HG03103 (cell line): ENCODE measurements around the gene RBBP4.
"Not testable (repeated sequence)": the region's sequence is repeated elsewhere in the genome, so short reads cannot be mapped to it uniquely, and the experiment has no call there.

Experiments used
- ATAC-seq: cut with Tn5 transposase; IDR thresholded peaks from one replicate; pipeline ENCODE4 v1.9.1; 2021; ENCODE audit warnings: low read depth; ENCODE audit not compliant: unreplicated experiment

RBBP4 gene

DNA sequence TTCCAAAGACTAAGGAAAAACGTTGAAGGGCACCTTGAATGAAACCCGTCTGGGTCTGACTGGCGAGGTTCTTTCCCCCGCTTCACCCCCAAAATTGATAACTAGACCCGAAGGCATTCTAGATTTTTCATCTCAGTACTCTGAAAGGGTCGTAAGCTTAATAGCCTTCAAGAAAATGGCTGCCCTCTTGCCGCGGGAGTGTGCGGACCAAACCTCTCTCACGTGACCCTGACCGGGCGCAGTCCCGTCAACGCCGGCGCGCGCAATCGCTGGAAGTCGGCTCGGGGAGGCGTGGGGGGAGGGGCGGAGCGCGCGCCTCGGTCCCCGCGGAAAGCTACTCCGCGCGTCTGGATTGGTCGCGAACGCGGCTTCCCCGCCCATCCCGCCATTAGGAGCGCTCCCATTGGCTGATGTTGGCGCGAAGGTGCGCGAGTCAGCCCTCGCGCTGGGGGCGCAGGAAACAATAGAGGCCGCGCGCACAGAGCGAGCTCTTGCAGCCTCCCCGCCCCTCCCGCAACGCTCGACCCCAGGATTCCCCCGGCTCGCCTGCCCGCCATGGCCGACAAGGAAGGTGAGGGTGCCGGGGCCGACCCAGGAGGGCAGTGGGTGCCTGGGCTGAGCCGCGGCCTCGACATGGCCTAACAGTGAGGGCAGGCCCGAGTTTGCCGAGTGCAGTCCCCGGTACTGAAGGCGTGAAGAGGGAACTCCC lies at the start of gene RBBP4:
Gene RBBP4 (plus strand): TSS at position 457 of the 709 bp plus-strand sequence. CDS start 99 bp downstream, at position 556.
- peak; percentile 78 for ATAC-seq

DNA sequence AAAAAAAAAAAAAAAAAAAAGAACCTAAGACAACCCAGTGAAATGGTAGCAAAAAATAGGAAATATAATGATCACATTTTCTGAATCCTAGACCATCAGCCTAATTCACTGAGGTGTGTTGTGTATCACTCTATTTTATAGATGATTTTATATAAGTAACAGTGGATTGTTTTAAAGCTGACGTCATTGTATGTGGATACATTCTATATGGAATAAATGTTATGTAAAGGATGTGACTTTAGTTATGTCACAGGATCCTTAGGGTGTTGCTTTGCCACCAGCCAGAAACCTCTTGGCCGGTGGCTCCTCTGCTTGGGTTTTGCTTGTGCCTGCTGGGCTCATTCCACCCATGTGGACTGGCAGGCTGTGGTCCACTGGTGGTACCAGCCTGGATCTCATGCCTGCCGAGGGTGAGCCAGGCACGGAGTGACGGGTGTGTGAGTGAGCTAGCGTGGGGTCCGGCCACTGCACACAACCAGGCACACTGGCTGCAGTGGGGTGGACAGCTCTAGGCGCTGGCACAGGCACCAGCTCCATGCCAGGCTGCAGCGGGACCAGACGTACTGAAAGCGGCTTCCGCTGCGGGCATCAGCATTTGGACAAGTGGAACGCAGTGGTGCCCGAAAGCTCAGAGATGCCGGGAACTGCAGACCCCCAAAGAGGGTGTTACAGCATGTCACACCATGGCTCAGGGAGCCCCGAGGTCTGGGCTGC lies 45.1 kb upstream of the RBBP4 start:
- ATAC-seq = no peak

DNA sequence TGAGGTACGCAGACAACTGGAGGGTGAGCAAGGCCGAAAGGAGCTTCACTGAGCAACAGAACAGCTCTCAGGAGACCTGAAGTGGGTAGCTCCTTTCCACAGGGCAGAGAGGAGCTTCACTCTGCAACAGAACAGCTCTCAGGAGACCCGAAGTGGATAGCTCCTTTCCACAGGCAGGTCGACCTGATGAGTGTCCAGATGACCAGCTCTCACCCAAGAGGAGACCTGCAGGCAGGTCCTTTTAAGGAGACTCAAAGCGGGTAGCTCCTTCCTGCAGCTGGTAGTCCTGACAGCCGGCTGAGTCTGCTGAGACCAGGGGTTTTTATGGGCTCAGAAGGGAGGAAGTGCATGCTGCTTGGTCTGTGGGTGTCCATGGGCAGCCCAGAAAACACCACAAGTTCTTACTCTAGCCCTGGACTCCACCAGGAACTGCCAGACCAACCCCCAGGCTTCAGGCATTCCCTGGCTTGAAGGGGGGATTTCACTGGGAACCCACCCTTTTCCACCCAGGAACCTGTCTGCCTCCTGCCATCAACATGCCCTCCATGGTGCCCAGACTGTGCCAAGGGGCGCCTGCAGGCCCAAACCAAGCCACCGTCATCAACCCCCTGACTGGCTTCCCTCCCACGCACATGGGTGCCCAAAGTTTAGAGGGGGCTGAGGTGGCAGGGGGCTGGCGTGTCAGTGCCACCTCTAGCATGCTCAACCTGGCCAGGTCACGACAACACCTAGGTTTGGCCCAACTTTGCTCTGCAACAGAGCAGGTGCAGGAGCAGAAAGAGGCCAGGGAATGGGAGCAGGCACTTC lies 44.2 kb upstream of the RBBP4 start:
- ATAC-seq = no peak

DNA sequence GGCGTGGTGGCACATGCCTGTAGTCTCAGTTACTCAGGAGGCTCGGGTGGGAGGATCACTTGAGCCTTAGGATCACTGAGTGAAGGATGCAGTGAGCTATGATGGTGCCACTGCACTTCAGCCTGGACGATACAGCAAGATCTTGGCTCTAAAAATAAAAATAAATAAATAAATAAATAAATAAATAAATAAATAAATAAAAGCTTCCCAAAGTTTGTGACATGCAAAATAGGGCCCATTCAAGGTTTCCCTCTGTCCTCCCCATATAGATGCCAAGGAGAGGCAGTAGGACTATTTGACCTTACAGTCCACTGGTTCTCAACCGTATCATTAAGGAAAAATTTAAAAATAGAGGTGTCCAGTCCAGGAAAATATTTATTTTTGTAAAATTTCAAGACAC lies 41.8 kb upstream of the RBBP4 start:
- no peak for ATAC-seq

DNA sequence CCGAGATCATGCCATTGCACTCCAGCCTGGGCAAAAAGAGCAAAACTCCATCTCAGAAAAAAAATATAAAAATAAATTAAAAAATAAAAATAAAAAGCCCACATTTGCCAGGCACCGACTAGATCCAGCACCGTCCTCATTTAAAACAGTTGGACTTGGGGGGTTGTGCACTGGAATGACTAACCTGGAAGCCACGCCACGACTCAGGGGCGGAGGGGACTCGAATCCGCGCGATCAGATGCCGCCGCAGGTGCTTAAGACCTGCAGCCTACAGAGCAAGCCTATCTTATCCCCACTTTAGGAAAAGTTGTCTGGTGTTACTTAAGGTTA lies 39.2 kb upstream of the RBBP4 start:
- no peak for ATAC-seq

DNA sequence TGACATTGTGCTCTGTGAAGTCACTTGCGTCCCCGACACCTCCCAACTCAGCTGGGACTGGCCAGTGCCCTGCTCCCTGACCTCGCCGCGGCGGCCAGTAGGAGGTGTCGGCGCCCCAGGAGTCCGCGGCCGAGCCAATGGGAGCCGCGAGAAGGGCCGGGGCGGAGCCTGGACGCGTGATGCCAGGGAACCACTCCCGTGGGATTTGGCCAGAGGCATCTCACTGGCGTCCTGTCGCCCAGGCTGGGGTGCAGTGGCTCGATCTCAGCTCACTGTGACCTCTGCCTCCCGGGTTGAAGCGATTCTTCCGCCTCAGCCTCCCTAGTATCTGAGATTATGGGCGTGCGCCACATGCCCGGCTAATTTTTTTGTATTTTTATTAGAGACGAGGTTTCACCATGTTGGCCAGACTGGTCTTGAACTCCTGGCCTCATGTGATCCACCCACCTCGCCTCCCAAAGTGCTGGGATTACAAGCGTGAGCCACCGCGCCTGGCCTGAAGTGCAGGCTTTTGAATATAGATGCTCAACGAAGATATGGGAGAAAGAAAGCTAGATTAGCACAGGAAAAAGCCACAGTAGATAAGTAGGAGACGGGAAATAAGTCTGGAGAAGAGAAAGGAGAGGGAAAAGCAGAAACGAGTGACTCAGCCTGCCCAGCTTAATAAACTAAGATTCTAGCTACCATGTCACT lies 38.7 kb upstream of the RBBP4 start:
- ATAC-seq = no peak

DNA sequence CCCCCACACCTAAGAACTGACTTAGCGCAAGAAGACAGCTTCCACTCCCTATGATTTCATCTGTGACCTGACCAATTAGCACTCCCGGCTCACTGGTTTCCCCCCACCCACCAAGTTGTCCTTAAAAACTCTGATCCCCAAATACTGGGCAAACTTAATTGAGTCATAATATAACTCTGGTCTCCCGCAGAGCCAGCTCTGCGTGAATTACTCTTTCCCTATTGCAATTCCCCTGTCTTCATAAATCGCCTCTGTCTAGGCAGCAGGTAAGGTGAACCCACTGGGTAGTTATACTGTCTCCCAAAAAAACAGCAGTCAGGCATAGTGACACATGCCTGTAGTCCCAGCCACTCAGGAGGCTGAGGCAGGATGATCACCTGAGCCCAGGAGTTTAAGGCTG lies 37.5 kb upstream of the RBBP4 start:
- no peak for ATAC-seq

DNA sequence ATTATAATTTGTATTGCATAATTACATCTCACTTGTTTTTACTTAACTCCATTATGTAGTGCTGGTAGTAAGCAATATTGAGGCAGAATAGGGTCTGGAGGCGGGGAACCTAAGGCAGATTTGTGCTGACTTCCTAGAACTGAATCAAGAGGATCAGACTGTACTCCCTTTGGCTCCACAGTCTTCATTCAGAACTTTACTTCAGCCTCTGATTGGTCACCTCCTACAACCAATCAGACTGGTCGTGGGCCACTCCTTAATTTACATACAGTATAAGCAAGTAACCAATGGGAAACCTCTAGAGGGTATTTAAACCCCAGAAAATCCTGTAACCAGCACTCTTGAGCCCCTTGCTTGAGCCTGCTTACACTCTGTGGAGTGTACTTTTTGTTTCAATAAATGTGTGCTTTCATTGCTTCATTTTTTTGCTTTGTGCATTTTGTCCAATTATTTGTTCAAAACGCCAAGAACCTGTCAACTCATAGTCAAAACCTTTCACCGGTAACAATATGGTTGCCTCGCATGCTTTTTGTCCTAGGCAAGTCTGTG lies 32.3 kb upstream of the RBBP4 start:
- no peak for ATAC-seq

DNA sequence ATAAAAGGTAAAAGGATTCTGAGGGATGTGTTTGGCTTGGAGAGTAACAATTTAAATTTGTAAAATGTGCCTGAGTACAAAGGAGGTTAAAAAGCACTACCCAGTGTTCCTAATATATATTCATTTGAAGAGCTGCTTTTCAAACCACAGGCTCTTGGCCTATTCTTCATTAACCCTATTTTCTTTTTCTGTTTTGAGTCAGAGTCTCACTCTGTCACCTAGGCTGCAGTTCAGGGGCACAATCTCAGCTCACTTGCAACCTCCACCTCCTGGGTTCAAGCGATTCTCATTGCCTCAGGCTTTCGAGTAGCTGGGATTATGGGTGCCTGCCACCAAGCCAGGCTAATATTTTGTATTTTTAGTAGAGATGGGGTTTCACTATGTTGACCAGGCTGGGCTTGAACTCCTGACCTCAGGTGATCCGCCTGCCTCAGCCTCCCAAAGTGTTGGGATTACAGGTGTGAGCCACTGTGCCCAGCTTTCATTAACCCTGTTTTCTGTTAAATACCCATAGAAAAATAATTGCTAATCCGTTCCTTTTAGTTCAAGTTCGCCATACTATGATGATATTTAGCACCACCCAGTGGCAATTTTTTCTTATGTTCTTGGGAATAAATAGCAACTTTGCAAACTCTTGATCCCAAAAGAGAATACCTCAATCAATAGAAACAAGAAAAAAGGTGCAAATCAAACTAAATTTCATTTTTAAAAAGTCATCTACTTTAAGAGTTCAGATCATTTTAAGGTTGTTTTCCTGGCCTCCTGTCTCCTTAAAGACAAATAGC lies 31.1 kb upstream of the RBBP4 start:
- ATAC-seq = no peak

DNA sequence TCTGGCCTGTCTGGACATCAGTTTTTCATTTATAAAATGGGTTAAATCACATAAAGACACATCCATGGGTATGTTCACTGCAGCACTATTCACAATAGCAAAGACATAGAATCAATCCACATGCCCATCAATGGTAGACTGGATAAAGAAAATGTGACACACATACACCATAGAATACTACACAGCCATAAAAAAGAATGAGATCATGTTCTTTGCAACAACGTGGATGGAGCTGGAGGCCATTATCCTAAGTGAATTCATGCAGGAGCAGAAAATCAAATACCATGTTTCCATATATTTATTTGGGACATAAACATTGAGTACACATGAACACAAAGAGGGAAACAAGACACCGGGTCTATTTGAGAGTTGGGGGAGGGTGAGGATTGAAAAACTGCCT lies 28.8 kb upstream of the RBBP4 start:
- ATAC-seq = no peak

DNA sequence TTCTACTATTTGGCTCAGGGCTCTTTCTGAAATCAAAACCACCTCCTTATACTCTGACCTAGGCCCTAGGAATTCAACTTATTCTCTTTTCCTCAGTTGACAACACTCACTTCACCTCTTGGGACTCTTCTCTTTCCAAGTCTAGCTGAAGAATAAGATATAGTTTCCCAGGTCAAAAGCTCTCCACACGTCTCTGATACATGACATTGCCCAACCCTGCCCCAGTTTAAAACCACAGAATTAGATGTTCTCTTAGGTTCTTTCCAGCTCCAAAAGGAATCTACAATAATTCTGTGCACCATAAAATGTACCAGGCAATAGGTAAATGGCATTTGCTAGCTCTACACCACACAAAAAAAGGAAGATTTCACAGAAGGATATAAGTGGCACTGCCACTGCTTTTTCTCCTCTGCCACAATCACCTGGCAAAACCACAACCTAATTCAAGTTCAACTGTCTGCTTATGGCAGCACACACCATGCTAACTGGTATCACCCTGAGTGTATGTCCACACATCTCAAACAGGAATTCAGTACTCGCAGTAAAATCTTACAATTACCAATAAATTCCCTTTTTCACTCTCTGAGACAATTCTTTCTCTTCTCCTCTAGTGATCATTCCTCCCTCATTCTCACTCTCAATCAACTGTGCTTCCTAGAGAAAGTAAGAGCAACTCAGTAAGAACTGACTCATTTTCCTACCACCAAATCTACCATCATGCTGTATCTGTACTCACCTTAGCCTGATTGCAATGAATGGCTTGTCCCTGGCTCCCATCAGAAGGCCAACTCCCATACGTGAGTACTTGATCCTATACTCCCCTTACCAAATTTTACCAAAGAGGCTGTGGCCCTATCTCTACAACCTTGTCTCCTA lies 28.0 kb upstream of the RBBP4 start:
- ATAC-seq = no peak

DNA sequence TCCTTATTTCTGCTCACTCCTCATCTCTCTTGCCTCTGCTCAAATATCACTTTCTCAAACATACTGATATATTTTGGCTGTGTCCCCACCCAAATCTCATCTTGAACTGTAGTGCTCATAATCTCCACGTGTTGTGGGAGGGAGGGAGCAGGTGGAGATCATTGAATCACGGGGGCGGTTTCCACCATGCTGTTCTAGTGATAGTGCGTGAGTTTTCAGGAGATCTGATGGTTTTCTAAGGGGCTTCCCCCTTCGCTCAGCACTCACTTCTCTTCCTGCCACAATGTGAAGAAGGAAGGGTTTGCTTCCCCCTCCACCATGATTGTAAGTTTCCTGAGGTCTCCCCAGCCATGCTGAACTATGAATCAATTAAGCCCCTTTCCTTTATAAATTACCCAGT lies 27.2 kb upstream of the RBBP4 start:
- ATAC-seq = no peak

DNA sequence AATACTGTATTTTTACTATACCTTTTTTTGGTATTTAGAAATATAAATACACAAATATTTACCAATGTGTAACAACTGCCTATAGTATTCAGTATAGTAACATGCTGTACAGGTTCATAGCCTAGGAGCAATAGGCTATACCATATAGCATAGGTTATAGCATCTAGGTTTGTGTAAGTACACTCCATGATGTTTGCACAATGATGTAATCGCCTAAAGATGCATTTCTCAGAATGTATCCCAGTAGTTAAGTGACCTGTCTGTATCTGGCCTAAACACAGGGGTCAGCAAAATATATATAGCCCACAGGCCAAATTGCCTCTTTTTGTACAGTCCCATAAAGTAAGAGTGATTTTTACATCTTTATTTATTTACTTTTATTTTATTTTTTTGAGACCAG lies 24.8 kb upstream of the RBBP4 start:
- ATAC-seq = no peak

DNA sequence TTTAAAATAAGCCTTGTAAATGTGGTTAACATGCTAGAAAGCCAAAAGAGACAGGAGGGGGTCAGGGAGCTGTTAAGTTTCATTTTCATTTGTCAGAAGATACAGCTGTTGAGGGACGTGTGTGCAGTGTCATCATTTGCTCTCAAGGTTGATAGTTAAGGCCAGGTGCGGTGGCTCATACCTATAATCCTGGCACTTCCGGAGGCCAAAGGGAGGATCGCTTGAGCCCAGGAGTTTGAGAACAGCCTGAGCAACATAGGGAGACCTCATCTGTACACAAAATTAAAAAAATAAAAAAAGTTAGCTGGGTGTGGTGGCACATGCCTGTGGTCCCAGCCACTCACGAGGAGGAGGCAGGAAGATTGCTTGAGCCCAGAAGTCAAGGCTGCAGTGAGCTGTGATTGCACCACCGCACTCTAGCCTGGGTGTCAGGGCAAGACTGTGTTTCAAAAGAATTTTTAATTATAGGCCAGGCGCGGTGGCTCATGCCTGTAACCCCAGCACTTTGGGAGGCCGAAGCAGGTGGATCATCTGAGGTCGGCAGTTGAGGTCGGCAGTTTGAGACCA lies 23.3 kb upstream of the RBBP4 start:
- ATAC-seq = no peak

DNA sequence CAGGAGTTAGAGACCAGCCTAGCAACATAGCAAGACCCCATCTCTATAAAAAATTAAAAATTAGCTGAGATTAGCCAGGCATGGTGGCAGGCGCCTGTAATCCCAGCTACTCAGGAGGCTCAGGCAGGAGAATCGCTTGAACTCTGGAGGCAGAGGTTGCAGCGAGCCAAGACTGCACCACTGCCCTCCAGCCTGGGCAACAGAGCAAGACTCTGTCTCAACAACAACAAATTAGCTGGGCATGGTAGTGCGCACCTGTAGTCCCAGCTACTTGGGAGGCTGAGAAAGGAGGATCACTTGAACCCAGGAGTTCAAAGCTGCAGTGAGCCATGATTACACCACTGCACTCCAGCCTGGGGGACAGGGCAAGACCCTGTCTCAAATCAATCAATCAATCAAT lies 20.8 kb upstream of the RBBP4 start:
- ATAC-seq = not testable (repeated sequence)

DNA sequence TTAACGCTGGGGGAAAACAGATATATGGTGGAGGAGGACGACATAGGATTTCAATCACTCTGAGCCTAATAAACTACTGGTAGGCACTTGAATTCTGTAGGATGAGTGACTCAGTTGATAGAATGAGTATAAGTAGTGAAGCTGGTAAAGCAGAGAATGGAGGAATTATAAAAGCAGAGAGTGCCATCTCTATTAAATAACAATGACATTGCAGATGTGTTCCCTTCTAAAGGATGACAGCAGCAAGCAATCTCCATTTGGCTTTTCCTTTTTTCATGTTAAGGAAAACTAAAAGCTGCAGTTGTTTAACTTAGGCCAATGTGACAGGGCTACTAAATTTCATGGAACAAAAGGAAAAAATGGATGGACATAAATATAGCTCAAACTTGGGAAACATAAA lies 18.2 kb upstream of the RBBP4 start:
- ATAC-seq = no peak

DNA sequence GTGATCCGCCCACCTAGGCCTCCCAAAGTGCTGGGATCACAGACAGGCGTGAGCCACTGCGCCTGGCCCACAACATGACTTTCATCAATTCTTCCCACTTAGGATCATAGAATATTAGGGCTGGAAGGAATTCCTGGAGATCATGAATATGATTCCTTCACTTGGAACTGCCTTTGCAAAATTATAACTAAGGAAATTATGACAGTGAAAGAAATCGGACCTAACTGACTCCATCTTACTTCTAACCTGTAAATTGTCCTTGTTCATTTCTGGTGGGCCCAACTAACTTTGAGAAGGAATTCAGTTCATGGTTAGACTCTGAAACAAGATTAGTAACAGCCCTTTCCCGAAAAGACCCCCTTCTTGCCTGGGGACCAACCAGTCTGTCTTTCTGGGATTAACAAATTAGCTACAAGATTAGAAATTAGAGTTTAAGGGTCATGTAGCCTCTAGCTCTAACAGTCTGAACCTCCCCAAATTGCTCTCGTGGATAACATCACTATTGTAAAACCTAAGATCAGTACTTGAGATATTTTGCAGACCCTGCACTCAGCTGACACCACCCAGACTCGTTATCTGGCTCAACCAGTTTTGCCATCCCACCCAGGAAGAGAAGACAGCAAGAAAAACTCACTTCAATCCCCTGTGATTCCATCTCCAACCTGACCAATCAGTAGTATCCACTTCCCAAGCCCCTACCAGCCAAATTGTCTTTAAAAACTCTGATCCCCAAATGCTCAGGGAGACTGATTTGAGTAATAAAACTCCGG lies 15.3 kb upstream of the RBBP4 start:
- no peak for ATAC-seq
